Posterior vena cava (tissue), 2 donors: ENCODE results near the gene HACL1. TPM values are rescaled to one million over a fixed set of nuclear protein-coding genes. Genes with fewer than 3 reads are reported as not detected.

Experiments used
- DNase-seq: peaks from one replicate; pipeline ENCODE4 v3.0.0-alpha.2; 2020; ENCODE audit warnings: low spot score
- intact Hi-C, 2 donors: fragments of 100-400 bp; cut with DNase I; formaldehyde crosslinking; loops; one replicate each; pipeline versions ENCODE4 v1.14.1 to v1.14.2; 2022 to 2023
- total RNA-seq, 2 donors: library from RNA; stranded (reverse); fragmentation: NEBNext Ultra II Directional; extraction: Animal tissue kit (Norgen Biotek cat#: 25700); gene quantifications; one replicate each; pipeline ENCODE4 v1.2.1, GENCODE V29; 2021
- donor health status: DM: yes; HTN: yes; CAD: no.
- donor health status: DM: yes; HTN: yes; CAD: no.

Gene HACL1
- total RNA-seq, 2 donors from 2014 or later, result 18.5 to 21.2 TPM

- no peak for DNase-seq
- intact Hi-C loops, result no loop called here
Measured at GRCh38 chr3:15595955-15596354, 5.4 kb downstream of the HACL1 start.

- no peak for DNase-seq
- intact Hi-C loops, result no loop called here
Measured at GRCh38 chr3:15592968-15593367, 8.4 kb downstream of the HACL1 start.

- intact Hi-C loops, result no loop called here
Measured at GRCh38 chr3:15591928-15592327, 9.4 kb downstream of the HACL1 start.

GRCh38 chr3:15591242-15591641, 10.1 kb downstream of the HACL1 start:
- intact Hi-C loops, result no loop called here
- DNase-seq, result no peak

More at GRCh38 chr3:15591928-15592327, 9.4 kb downstream of the HACL1 start:
- no peak for DNase-seq

- no peak for DNase-seq
- intact Hi-C loops, result no loop called here
Measured at GRCh38 chr3:15585111-15585845, 16.1 kb downstream of the HACL1 start.

GRCh38 chr3:15581471-15582394, 19.6 kb downstream of the HACL1 start:
- DNase-seq, result no peak
- intact Hi-C loops, result no loop called here

GRCh38 chr3:15579051-15579450, 22.3 kb downstream of the HACL1 start:
- intact Hi-C loops, result no loop called here

GRCh38 chr3:15578289-15578867, 23.0 kb downstream of the HACL1 start:
- intact Hi-C loops, result no loop called here
- DNase-seq, result no peak

More at GRCh38 chr3:15579051-15579450, 22.3 kb downstream of the HACL1 start:
- DNase-seq, result no peak

- intact Hi-C loops, result no loop called here
- DNase-seq, result no peak
Measured at GRCh38 chr3:15576475-15576874, 24.9 kb downstream of the HACL1 start.

GRCh38 chr3:15575446-15575845, 25.9 kb downstream of the HACL1 start:
- intact Hi-C loops, result no loop called here
- no peak for DNase-seq

GRCh38 chr3:15572138-15572537, 29.2 kb downstream of the HACL1 start:
- no peak for DNase-seq
- intact Hi-C loops, result no loop called here

- intact Hi-C loops, result loop anchor here in 1 of 2 donors (10.0 kb wide), 1 partner anchor 128 kb away; no protein-coding TSS in a partner anchor
- no peak for DNase-seq
Measured at GRCh38 chr3:15563190-15563589, 38.2 kb downstream of the HACL1 start.

GRCh38 chr3:15562560-15562959, 38.8 kb downstream of the HACL1 start:
- intact Hi-C loops, result loop anchor here in 1 of 2 donors (10.0 kb wide), 1 partner anchor 128 kb away; no protein-coding TSS in a partner anchor
- DNase-seq, result no peak

GRCh38 chr3:15558581-15558980, 42.8 kb downstream of the HACL1 start:
- DNase-seq, result no peak
- intact Hi-C loops, result loop anchor here in 1 of 2 donors (10.0 kb wide), 1 partner anchor 124 kb away; no protein-coding TSS in a partner anchor

GRCh38 chr3:15557511-15557946, 43.8 kb downstream of the HACL1 start:
- intact Hi-C loops, result loop anchor here in 1 of 2 donors (10.0 kb wide), 1 partner anchor 123 kb away; no protein-coding TSS in a partner anchor
- no peak for DNase-seq

- no peak for DNase-seq
- intact Hi-C loops, result loop anchor here in 1 of 2 donors (10.0 kb wide), 1 partner anchor 122 kb away; no protein-coding TSS in a partner anchor
Measured at GRCh38 chr3:15556512-15556911, 44.9 kb downstream of the HACL1 start.

- no peak for DNase-seq
- intact Hi-C loops, result loop anchor here in 1 of 2 donors (10.0 kb wide), 1 partner anchor 119 kb away; no protein-coding TSS in a partner anchor
Measured at GRCh38 chr3:15553749-15554148, 47.6 kb downstream of the HACL1 start.

- DNase-seq, result no peak
- intact Hi-C loops, result loop anchor here in 1 of 2 donors (10.0 kb wide), 1 partner anchor 117 kb away; no protein-coding TSS in a partner anchor
Measured at GRCh38 chr3:15551902-15552301, 49.5 kb downstream of the HACL1 start.

- no peak for DNase-seq
- intact Hi-C loops, result loop anchor here in 1 of 2 donors (10.0 kb wide), 1 partner anchor 115 kb away; no protein-coding TSS in a partner anchor
Measured at GRCh38 chr3:15549846-15550245, 51.5 kb downstream of the HACL1 start.
